ENCODE measurements around the gene MEF2B.

DNA sequence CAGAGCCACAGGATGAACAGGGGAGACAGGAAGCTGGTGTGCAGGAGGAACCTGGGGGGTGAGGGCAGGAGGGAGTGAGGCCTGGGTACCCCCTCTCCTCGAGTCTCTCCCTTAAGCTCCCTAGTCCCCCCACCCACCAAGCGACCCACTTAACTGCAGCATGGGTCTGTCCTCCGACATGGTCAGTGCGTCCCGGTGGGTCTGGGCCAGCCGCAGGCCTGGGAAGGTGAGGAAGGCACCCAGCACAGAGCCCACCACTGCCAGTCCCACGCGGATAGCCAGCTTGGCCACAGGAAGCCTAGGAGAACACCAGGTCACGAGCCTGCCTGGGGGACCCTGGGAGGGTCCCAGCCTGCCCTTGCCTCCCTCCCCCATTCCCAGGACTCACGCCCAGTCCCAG, 48.7 kb downstream of the MEF2B start:
- TF ChIP-seq, protein P1, sequence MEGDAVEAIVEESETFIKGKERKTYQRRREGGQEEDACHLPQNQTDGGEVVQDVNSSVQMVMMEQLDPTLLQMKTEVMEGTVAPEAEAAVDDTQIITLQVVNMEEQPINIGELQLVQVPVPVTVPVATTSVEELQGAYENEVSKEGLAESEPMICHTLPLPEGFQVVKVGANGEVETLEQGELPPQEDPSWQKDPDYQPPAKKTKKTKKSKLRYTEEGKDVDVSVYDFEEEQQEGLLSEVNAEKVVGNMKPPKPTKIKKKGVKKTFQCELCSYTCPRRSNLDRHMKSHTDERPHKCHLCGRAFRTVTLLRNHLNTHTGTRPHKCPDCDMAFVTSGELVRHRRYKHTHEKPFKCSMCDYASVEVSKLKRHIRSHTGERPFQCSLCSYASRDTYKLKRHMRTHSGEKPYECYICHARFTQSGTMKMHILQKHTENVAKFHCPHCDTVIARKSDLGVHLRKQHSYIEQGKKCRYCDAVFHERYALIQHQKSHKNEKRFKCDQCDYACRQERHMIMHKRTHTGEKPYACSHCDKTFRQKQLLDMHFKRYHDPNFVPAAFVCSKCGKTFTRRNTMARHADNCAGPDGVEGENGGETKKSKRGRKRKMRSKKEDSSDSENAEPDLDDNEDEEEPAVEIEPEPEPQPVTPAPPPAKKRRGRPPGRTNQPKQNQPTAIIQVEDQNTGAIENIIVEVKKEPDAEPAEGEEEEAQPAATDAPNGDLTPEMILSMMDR (IDR thresholded peaks at IDR 0.05) = no peak
- no peak for TF ChIP-seq POLR2AphosphoS5 (IDR thresholded peaks at IDR 0.05; ENCODE audit: low read depth, low read length)
- TF ChIP-seq SIN3A (IDR thresholded peaks at IDR 0.05; ENCODE audit: borderline replicate concordance, insufficient read depth, low read depth, low read length) = no peak
- TF ChIP-seq, protein P2, sequence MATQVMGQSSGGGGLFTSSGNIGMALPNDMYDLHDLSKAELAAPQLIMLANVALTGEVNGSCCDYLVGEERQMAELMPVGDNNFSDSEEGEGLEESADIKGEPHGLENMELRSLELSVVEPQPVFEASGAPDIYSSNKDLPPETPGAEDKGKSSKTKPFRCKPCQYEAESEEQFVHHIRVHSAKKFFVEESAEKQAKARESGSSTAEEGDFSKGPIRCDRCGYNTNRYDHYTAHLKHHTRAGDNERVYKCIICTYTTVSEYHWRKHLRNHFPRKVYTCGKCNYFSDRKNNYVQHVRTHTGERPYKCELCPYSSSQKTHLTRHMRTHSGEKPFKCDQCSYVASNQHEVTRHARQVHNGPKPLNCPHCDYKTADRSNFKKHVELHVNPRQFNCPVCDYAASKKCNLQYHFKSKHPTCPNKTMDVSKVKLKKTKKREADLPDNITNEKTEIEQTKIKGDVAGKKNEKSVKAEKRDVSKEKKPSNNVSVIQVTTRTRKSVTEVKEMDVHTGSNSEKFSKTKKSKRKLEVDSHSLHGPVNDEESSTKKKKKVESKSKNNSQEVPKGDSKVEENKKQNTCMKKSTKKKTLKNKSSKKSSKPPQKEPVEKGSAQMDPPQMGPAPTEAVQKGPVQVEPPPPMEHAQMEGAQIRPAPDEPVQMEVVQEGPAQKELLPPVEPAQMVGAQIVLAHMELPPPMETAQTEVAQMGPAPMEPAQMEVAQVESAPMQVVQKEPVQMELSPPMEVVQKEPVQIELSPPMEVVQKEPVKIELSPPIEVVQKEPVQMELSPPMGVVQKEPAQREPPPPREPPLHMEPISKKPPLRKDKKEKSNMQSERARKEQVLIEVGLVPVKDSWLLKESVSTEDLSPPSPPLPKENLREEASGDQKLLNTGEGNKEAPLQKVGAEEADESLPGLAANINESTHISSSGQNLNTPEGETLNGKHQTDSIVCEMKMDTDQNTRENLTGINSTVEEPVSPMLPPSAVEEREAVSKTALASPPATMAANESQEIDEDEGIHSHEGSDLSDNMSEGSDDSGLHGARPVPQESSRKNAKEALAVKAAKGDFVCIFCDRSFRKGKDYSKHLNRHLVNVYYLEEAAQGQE (IDR thresholded peaks at IDR 0.05; ENCODE audit: insufficient read depth in 1 of 2, low read depth in 2 of 2, low read length in 1 of 2) = no peak

All from Panc1 (cell line).